HepG2 (cell line): Measurements from ENCODE around the gene GDPGP1. TPM values are rescaled to one million over a fixed set of nuclear protein-coding genes. Genes with fewer than 3 reads are reported as not detected.

Experiments
- BRCA1 ChIP-seq: sonication (generic); formaldehyde crosslinking; IDR thresholded peaks from 2 replicates; pipeline ENCODE4 v1.4.0; 2020; ENCODE audit warnings: missing genetic modification reagents
- ELF1 ChIP-seq: sonication (generic); formaldehyde crosslinking; IDR thresholded peaks from 2 replicates; pipeline ENCODE4 v1.4.0; 2020; ENCODE audit warnings: missing genetic modification reagents
- GLI4 ChIP-seq: sonication (generic); formaldehyde crosslinking; IDR thresholded peaks from 2 replicates; pipeline ENCODE4 v1.5.1; 2020; ENCODE audit warnings: missing genetic modification reagents, mild to moderate bottlenecking, moderate library complexity, borderline replicate concordance
- KDM4B ChIP-seq: sonication (generic); formaldehyde crosslinking; IDR thresholded peaks from 2 replicates; pipeline ENCODE4 v1.4.0; 2020; ENCODE audit warnings: missing genetic modification reagents
- MYC ChIP-seq: sonication (generic); formaldehyde crosslinking; IDR thresholded peaks from 2 replicates; pipeline ENCODE4 v1.9.0; 2021; ENCODE audit warnings: missing genetic modification reagents, borderline replicate concordance
- PRMT3 ChIP-seq: sonication (generic); formaldehyde crosslinking; IDR thresholded peaks from 2 replicates; pipeline ENCODE4 v1.8.1; 2022; ENCODE audit warnings: low read depth, mild to moderate bottlenecking, moderate library complexity, missing genetic modification reagents, borderline replicate concordance
- SIX4 ChIP-seq: sonication (generic); formaldehyde crosslinking; IDR thresholded peaks from 2 replicates; pipeline ENCODE4 v1.4.0; 2020; ENCODE audit warnings: missing genetic modification reagents
- SRSF4 ChIP-seq: fragments of 200-400 bp; formaldehyde crosslinking; IDR thresholded peaks from one replicate; pipeline ENCODE4 v1.6.1; 2018; ENCODE audit warnings: mild to moderate bottlenecking, low read depth, low read length, moderate library complexity; ENCODE audit not compliant: poor library complexity, severe bottlenecking
- TFDP1 ChIP-seq: IDR thresholded peaks from 2 replicates; pipeline ENCODE4 v1.6.1; 2016; ENCODE audit warnings: missing compliant biosample characterization, missing genetic modification reagents, borderline replicate concordance
- ZNF205 ChIP-seq: IDR thresholded peaks from 2 replicates; pipeline ENCODE4 v1.6.1; 2018; ENCODE audit warnings: missing biosample characterization, missing genetic modification reagents
- ZNF430 ChIP-seq: sonication (generic); formaldehyde crosslinking; IDR thresholded peaks from 2 replicates; pipeline ENCODE4 v1.9.0; 2021; ENCODE audit warnings: mild to moderate bottlenecking, missing genetic modification reagents
- ZNF556 ChIP-seq: sonication (generic); formaldehyde crosslinking; IDR thresholded peaks from 2 replicates; pipeline ENCODE4 v1.4.0; 2020; ENCODE audit warnings: mild to moderate bottlenecking, missing genetic modification reagents, borderline replicate concordance
- ZNF891 ChIP-seq: sonication (generic); formaldehyde crosslinking; IDR thresholded peaks from 2 replicates; pipeline ENCODE4 v1.5.0; 2020; ENCODE audit warnings: mild to moderate bottlenecking, missing genetic modification reagents
- polyA plus RNA-seq, 8 experiments: library from polyadenylated mRNA; depleted of rRNA in 3 of 8; stranded (reverse) in 7 of 8; unstranded in 1 of 8; fragments of >200 nt; fragmentation: Illumina TruSeq in 4 of 8; extraction: Trizol in 4 of 8; gene quantifications; 2 replicates each; pipeline versions ENCODE4 v1.2.1 to v1.2.3, GENCODE V29; 2011 to 2016; ENCODE audit warnings: low read depth in 4 of 8, missing spikeins in 1 of 8, mixed read lengths in 1 of 8; ENCODE audit not compliant: insufficient read depth in 1 of 8
- total RNA-seq, 5 experiments: library from RNA; depleted of rRNA; stranded (reverse); fragments of >200 nt; fragmentation: Illumina TruSeq; extraction: Trizol; gene quantifications; 2 replicates each; pipeline ENCODE4 v1.2.3, GENCODE V29; 2016; ENCODE audit warnings: low read depth in 1 of 5
- TF ChIP-seq, protein P1 (sequence below): sonication (generic); formaldehyde crosslinking; IDR thresholded peaks from 2 replicates; pipeline ENCODE4 v1.4.0; 2020; ENCODE audit warnings: missing genetic modification reagents
- TF ChIP-seq, protein P2 (sequence below): sonication (generic); formaldehyde crosslinking; IDR thresholded peaks from 2 replicates; pipeline ENCODE4 v1.4.0; 2020; ENCODE audit warnings: missing genetic modification reagents, mild to moderate bottlenecking, borderline replicate concordance

Gene GDPGP1
- total and polyA plus RNA-seq, 2 of the 13 experiments (the other 11 are each of a cell fraction or from before 2014, with no cell fraction given), result 1.5 to 4.3 TPM

DNA sequence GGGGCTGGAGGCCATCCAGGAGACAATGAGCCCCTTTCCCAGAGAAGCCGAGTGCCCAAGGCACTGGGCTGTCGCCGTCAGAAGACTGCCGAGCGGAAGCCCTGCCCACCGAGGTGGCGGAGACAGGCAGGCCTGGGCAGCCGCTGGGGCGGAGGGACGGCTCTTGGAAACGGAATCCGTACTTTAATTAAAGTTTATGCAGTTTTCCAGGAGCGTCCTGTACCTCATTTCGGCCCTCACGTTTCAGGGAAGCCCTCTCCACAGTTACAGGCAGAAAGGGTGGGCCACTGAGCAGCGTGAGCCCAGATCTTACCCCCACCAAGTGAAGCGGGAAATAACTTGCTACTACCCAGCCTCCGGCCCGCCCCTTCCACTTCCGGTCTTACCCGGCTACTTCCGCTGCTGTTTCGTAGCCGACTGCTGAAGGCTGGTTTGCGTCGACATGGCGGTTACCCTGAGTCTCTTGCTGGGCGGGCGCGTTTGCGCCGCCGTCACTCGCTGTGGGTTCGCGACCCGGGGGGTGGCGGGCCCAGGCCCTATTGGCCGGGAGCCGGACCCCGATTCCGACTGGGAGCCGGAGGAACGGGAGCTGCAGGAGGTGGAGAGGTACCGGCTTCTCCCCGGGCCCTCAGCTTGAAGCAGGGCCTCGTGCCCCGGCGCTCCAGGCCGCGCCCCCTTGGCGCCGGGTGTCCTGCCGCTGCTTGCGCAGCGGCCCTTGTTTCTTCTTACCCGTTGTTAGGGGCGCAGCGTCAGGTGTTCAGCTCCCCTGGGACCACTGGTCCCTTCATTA is 31.5 kb downstream of the GDPGP1 start, which contains the start of gene NGRN (continued):
- TF ChIP-seq ZNF891 (CRISPR knock-in tag) (peak; percentile 82; the same call in 1 of the 2 replicates), ZNF205 (CRISPR knock-in tag) (peak; percentile 46; the same call in 1 of the 2 replicates), KDM4B (peak; percentile 42; the same call in 1 of the 2 replicates), ZNF430 (CRISPR knock-in tag) (peak; percentile 94), ELF1 (CRISPR knock-in tag) (peak; percentile 87), MYC (CRISPR knock-in tag) (peak; percentile 86; the same call in 1 of the 2 replicates), ZNF556 (peak; percentile 60; the same call in 1 of the 2 replicates), SIX4 (CRISPR knock-in tag) (no peak), TFDP1 (peak; percentile 80), GLI4 (CRISPR knock-in tag) (peak; percentile 94; the same call in 1 of the 2 replicates), BRCA1 (CRISPR knock-in tag) (no peak; the same call in 1 of the 2 replicates), PRMT3 (CRISPR knock-in tag) (0 out of 2 replicates have a peak, but pooled peaks have one; percentile 46), SRSF4 (no peak)
- TF ChIP-seq, protein P1, sequence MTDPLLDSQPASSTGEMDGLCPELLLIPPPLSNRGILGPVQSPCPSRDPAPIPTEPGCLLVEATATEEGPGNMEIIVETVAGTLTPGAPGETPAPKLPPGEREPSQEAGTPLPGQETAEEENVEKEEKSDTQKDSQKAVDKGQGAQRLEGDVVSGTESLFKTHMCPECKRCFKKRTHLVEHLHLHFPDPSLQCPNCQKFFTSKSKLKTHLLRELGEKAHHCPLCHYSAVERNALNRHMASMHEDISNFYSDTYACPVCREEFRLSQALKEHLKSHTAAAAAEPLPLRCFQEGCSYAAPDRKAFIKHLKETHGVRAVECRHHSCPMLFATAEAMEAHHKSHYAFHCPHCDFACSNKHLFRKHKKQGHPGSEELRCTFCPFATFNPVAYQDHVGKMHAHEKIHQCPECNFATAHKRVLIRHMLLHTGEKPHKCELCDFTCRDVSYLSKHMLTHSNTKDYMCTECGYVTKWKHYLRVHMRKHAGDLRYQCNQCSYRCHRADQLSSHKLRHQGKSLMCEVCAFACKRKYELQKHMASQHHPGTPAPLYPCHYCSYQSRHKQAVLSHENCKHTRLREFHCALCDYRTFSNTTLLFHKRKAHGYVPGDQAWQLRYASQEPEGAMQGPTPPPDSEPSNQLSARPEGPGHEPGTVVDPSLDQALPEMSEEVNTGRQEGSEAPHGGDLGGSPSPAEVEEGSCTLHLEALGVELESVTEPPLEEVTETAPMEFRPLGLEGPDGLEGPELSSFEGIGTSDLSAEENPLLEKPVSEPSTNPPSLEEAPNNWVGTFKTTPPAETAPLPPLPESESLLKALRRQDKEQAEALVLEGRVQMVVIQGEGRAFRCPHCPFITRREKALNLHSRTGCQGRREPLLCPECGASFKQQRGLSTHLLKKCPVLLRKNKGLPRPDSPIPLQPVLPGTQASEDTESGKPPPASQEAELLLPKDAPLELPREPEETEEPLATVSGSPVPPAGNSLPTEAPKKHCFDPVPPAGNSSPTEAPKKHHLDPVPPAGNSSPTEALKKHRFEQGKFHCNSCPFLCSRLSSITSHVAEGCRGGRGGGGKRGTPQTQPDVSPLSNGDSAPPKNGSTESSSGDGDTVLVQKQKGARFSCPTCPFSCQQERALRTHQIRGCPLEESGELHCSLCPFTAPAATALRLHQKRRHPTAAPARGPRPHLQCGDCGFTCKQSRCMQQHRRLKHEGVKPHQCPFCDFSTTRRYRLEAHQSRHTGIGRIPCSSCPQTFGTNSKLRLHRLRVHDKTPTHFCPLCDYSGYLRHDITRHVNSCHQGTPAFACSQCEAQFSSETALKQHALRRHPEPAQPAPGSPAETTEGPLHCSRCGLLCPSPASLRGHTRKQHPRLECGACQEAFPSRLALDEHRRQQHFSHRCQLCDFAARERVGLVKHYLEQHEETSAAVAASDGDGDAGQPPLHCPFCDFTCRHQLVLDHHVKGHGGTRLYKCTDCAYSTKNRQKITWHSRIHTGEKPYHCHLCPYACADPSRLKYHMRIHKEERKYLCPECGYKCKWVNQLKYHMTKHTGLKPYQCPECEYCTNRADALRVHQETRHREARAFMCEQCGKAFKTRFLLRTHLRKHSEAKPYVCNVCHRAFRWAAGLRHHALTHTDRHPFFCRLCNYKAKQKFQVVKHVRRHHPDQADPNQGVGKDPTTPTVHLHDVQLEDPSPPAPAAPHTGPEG, result peak; percentile 24; the same call in 1 of the 2 replicates
- TF ChIP-seq, protein P2, sequence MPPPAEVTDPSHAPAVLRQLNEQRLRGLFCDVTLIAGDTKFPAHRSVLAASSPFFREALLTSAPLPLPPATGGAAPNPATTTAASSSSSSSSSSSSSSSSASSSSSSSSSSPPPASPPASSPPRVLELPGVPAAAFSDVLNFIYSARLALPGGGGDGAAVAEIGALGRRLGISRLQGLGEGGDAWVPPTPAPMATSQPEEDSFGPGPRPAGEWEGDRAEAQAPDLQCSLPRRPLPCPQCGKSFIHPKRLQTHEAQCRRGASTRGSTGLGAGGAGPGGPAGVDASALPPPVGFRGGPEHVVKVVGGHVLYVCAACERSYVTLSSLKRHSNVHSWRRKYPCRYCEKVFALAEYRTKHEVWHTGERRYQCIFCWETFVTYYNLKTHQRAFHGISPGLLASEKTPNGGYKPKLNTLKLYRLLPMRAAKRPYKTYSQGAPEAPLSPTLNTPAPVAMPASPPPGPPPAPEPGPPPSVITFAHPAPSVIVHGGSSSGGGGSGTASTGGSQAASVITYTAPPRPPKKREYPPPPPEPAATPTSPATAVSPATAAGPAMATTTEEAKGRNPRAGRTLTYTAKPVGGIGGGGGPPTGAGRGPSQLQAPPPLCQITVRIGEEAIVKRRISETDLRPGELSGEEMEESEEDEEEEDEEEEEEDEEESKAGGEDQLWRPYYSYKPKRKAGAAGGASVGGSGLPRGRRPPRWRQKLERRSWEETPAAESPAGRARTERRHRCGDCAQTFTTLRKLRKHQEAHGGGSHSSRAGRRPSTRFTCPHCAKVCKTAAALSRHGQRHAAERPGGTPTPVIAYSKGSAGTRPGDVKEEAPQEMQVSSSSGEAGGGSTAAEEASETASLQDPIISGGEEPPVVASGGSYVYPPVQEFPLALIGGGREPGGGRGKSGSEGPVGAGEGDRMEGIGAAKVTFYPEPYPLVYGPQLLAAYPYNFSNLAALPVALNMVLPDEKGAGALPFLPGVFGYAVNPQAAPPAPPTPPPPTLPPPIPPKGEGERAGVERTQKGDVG (CRISPR knock-in tag), result peak; percentile 64; the same call in 1 of the 2 replicates
